Fibroblast of skin of left biceps (primary cell): ENCODE data around the gene FAAP100.

Source experiments
- DNase-seq, 2 experiments: peaks; one replicate each; pipeline ENCODE4 v3.0.0-alpha.2; 2013; ENCODE audit warnings: low read depth in 2 of 2

The FAAP100 gene

DNA sequence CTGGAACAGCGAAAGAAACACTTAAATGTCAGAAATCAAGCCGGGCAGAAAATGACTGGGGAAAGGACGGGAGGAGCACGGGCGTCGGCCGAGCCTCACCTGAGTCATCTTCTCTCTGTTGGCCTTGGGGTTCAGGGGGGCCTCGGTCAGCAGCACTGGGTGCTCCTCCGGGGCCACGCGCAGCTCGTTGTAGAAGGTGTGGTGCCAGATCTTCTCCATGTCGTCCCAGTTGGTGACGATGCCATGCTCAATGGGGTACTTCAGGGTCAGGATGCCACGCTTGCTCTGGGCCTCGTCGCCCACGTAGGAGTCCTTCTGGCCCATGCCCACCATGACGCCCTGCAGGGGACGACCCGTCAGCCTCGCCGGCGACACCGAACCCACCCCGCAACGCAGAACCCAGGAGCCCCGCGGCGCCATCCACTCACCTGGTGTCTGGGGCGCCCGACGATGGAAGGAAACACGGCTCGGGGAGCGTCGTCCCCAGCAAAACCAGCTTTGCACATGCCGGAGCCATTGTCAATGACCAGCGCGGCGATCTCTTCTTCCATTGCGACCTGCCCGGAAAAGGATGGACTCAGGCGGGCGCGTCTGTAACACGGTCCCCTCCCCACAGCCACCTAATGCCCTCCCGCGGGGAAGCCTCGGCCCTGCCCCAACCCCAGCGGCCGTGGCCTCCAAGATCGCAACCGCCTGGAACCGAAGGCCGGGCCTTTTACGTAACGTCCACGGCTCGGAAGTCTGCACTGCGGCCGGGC is 40.2 kb downstream of the FAAP100 start:
- no peak for DNase-seq

DNA sequence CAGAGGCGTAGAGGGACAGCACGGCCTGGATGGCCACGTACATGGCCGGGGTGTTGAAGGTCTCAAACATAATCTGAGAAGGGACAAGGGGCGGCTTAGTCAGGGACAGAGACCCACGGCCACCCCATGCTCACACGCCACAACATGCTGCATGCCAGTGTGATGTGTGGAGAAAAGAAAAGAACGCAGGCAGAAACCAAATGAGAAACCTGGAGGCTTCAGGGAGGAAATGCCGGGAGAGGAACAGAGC is 40.7 kb downstream of the FAAP100 start:
- DNase-seq = no peak

- DNase-seq = no peak
Measured at GRCh38 chr17:81510785-81511553, 41.2 kb downstream of the FAAP100 start.

- no peak for DNase-seq
Measured at GRCh38 chr17:81509972-81510784, 42.0 kb downstream of the FAAP100 start.

- no peak for DNase-seq
Measured at GRCh38 chr17:81509207-81509971, 42.8 kb downstream of the FAAP100 start.

DNA sequence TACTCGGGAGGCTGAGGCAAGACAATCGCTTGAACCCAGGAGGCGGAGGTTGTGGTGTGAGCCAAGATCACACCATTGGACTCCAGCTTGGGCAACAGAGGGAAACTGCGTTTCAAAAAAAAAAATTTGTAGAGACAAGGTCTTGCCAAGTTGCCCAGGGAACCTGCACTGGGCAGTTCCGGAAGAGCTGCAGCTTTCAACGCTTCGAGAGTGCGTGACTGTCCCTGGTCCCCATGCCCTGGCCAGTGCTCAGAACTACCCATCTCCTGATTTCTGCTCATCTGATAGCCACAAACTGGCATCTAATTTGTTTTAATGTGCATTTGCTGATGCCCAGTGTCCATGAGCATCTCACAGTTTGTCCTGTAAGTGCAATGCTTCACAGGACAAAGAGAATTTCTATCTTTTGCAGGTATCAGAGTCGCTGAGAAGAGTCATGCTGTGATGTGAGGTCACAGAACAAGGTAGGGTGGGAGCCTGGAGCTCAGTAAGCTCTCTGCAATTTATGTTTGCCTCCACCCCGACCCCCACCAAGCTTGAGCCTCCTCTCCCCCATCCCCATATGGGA is 43.4 kb downstream of the FAAP100 start:
- DNase-seq = no peak

DNA sequence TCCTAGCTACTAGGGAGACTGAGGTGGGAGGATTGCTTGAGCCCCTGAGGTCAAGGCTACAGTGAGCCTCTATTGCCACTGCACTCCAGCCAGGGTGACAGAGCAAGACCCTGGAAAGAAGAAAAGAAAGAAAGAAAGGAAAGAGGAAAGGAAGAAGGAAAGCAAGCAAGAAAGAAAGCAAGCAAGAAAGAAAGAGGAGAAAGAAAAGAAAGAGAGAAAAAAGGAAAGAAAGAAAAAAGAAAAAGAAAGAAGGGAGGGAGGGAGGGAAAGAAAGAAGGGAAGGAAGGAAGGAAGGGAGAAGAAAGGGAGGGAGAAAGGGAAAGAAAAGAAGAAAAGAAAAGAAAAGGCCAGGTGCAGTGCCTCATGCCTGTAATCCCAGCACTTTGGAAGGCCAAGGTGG is 48.5 kb downstream of the FAAP100 start:
- DNase-seq = no peak

DNA sequence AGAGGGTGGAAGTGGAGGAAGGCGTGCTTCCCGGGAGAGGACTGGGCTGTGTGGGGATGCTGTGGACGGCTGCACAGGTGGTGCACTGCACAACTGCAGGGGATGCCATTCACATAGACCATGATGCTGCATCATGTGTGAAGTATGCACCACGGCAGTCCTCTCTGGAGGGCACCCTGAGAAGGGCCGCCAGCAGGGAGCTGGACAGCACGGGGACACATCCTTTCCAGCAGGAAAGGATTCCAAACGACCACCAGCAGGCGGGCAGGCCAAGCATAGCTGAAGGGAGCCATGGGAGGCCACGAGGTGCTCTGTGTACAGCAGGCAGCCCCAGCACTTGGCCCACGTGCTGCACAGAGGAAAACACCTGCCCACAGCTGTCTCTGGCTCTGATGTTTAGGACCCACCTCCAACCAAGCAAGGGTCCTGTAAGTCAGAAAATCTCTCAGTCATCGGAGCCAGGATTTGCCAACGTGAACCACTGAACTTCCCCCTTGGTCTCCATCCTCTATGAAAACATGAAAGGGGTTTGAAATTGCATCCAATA is 49.6 kb downstream of the FAAP100 start:
- DNase-seq = no peak

DNA sequence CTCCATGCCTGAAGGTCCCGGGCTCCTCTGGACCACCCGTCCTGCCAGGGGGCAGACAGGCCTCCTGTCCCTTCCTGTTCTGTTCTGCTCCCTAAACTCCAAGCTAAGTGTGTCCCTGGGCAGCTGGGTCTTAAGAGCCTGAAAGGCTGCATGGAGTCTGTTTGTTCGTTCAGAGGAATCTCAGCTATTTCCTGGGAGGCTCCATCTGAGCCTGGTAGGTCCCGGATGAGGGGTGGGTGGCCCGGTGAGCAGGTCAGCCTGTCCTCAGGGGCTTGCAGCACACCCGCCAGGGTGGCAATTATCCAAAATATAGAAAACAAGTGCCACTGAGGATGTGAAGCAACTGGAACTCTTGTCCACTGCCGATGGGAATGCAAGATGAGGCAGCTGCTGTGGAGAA is 52.1 kb downstream of the FAAP100 start:
- DNase-seq = no peak

DNA sequence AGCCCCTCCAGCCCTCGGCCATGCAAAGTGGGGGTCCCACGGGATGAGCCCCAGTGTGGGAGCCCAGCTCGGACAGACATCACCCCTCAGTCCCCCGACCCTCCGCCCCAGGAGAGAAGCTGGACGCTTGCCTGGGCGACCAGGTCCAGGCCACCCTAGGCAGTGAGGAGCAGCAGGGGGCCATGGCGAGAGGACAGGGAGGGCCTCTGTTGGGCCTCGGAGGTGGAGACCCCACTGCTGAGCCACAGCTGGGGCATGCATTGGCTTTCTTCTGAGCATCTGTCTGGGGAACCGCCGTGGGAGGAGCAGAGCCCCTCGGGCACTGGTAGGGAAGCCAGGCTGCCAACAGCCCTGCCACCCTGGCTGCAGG is 52.6 kb downstream of the FAAP100 start:
- DNase-seq = no peak

DNA sequence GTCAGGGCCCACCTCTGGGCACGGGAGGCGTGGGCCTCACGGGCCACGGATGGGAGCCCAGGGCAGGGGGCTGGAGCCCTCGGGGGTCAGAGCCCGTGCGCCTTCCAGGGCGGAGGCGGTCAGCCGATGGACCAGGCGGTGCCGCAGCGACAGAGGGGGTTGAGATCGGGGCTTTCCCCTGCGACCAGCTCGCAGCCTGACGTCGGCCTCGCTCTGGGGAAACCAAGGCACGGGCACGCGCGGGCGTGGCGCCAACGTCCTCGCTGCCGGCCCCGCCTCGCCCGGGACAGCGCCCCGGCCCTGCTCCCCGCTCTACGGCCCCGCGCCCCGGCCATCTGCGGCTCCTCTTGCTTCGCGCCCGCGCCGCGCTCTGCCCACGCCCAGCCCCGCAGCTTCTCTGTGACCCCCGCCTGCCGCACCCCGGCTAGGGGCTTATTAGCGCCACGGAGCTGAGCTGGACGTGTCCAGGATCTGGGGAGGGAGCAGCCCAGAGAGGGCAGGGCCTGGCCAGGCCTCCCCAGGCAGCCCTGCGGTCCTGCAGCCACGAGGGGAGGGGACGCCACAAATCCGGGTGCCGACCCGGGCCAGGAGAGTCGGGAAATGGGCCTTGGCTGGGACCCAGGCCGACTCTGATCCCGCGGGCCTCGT is 53.1 kb downstream of the FAAP100 start:
- DNase-seq = no peak

DNA sequence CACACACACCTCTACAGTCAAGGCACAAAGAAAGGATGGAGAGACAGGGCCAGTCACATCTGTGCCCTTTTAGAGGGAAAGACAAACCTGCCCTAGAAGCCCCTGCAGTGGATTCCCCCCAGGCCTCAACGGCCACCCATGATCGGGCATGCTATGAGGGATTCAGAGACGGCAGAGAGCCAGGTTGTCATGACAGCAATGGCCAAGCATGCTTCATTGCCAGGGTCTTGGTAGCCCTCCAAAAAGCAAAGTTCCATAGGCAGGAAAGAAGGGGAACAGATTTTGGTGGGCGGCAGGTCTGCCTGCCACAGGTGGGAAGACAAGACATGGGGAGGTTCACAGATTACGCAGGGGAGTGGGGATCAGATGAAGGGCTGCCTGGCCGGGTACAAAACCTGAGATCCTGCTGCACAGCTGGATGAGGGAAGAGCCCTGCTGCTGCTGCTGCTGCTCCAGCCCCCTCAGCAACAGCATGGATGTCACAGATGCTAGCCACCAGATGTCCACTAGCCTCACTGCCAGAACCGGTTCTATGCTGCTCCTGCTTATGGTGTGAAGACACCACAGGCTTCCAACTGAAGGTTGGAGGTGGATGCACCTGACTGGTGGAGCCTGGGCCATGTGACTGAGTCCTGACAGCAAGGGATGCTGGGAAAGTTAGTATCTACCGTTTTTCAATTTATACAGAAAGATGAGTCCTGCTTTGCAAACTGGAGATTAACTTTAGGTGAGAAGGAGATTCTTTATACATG is 57.4 kb downstream of the FAAP100 start:
- no peak for DNase-seq

DNA sequence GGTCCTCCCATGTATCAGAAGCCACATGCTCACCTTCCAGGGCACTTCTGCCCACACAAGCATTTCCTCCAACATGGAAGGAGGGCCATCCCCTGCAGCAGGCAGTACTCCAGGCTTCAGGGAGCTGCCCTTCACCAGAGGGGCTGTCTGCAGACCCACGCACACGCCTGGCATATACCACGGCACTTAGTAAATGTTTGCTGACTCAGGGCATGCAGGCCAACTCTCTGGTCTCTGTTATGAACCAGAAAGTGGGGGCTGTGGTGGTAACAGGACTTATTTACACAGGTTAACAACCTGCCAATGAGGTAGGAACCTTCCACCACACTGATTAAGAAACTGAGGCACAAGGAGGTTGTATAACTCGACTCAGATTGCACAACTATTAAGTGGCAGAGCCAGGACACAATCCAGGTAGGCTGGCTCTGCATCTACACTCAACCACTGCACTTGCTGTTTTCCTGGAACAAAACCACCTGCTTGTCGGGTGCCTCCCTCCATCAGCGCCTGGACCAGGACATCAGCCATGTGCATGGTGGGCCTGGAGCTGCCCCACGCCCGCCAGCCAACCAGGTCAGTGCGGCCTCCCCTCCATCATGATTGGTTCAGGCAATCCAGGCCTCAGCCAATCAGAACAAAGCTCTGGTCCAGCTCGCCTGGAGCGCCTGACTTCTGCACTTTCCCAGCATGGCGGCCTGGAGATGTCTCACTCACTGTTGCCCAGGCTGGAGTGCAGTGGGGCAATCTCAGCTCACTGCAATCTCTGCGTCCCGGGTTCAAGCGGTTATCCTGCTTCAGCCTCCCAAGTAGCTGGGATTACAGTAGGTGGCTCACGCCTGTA is 58.7 kb downstream of the FAAP100 start:
- no peak for DNase-seq

GRCh38 chr17:81492706-81493105 is 59.4 kb downstream of the FAAP100 start:
- no peak for DNase-seq

- no peak for DNase-seq
Measured at GRCh38 chr17:81492202-81492601, 60.0 kb downstream of the FAAP100 start.

- no peak for DNase-seq
Measured at GRCh38 chr17:81491761-81492160, 60.4 kb downstream of the FAAP100 start.

DNA sequence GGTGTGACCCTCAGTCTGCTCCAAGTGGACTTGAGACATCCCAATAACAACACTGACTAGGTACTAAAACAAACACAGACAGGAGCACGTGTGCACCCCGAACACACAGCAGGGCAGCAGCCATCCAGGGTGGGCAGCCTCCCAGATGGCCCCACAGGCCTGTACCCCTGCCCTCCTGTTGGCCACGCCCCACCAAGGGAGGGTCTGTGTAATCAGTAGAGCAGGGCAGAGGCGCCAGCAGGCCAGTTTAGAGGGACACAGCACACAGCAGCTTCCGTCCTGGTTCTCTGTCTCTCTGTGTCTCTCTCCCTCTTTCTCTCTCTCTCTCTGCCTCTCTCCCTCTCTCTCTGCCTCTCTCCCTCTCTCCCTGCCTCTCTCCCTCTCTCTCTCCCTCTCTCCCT is 61.0 kb downstream of the FAAP100 start:
- no peak for DNase-seq

GRCh38 chr17:81489998-81490992 is 61.9 kb downstream of the FAAP100 start:
- DNase-seq = no peak
